Measurements from ENCODE around the gene RTN1.
A peak's percentile ranks its signal among the peaks of the same experiment; 100 is the strongest.

RTN1 gene, protein sequence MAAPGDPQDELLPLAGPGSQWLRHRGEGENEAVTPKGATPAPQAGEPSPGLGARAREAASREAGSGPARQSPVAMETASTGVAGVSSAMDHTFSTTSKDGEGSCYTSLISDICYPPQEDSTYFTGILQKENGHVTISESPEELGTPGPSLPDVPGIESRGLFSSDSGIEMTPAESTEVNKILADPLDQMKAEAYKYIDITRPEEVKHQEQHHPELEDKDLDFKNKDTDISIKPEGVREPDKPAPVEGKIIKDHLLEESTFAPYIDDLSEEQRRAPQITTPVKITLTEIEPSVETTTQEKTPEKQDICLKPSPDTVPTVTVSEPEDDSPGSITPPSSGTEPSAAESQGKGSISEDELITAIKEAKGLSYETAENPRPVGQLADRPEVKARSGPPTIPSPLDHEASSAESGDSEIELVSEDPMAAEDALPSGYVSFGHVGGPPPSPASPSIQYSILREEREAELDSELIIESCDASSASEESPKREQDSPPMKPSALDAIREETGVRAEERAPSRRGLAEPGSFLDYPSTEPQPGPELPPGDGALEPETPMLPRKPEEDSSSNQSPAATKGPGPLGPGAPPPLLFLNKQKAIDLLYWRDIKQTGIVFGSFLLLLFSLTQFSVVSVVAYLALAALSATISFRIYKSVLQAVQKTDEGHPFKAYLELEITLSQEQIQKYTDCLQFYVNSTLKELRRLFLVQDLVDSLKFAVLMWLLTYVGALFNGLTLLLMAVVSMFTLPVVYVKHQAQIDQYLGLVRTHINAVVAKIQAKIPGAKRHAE

DNA sequence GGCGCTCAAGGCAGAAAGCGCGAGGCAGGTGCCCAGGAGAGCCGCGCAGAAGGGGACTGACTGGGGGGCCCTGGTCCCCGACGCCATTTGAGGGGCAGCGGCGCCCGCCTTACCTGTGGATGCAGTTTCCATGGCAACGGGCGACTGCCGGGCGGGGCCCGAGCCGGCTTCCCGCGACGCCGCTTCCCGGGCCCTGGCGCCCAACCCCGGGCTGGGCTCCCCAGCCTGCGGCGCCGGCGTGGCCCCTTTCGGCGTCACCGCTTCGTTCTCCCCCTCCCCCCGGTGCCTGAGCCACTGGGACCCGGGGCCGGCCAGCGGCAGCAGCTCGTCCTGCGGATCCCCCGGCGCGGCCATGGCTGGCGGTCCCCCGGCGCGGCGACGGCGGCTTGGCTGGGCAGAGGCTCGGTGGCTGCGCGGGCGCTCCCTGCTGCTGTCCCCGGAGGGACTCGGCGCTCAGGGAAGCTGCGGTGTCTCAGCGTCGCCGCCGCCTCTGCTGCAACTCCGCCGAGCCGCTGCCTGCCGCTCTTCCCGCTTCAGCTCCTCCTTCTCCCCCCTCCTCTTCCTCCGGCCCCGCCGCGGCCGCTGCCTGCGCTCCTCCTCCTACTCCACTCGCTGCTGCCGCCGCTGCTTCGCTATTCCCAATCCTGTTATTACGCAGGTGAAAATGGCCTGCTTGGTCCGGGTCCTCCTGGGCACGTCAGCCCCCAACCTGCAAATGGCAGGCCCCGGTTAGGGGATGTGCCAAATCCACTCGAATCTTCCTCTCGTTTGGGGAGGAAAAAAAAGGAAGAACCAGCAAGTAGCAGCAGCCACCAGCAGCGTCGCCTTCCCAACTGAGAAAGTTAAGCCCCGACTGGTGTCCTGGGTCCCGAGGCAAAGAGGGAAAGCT, at the start of gene RTN1:
Gene RTN1, minus strand, starts transcription at position 500 of the 889 bp plus-strand sequence. Its CDS starts 146 bp downstream, at position 354.
- Histone ChIP-seq H3K4me3 (peak within 1 kb of the TSS; percentile 42 to 58 (median 47)), H3K27ac (peak within 1 kb of the TSS in 14 of 21 experiments; percentile 8 to 72 (median 45))

DNA sequence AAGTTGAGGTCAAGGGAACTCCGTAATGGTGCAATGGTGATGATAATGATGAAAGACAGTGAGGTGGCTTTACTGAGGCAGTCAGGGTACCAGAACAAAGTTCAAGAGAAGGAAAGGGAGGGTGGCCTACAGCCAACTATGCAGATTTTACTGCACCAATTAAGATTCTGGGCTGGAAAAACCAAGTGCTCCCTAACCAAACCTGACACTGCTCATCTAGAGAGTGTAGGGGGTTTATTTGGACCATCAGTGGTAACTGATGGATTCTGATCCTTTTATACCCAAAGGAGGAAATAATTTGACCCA, 49.8 kb upstream of the RTN1 start:
- Histone ChIP-seq H3K27ac (no peak overlapping the region), H3K4me3 (no peak overlapping the region)

DNA sequence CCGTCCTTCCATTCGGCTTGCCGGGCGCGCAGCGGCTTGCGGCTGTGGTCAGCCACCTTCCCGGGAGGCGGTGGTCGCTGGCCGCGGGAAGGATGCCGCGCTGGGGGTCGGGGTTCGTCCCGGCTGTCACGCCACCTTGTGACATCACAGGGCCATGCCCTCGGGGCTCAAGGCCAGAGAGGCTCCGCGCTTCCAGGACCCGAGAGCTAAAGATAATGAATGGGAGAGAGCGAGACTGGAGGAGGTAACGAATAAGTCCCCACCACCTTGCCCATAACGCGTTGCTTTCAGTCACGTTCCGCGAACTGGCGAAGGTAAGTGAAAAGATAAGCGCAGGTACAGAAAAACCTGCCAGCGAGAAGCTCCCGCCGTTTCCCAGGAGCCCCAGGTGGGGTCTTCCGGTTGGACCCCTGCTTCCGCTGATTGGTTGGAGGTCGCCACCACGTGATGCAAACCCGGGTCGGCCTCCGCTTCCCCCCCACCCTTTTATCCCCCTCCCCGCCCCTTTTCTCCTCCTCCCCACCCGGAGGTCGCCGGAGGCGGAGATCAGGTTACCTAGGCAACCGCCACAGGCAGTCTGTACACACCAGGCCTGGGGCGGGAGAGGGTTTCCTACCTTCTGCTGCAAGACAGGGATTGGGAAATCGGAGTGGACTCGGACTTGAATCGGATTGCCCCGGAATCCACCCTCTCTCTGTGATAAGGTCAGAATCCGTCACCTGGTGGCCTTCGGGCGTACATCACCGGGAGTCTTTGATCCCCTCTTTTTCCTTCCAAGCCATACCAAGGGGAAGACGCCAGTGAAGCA, 49.2 kb upstream of the RTN1 start, which contains the start of gene LRRC9:
Gene LRRC9, plus strand, starts transcription at position 575 of the 808 bp plus-strand sequence.
- Histone ChIP-seq H3K4me3 (peak within 1 kb of the TSS in 6 of 7 experiments; percentile 1 to 27 (median 19)), H3K27ac (no peak within 1 kb of the TSS)

DNA sequence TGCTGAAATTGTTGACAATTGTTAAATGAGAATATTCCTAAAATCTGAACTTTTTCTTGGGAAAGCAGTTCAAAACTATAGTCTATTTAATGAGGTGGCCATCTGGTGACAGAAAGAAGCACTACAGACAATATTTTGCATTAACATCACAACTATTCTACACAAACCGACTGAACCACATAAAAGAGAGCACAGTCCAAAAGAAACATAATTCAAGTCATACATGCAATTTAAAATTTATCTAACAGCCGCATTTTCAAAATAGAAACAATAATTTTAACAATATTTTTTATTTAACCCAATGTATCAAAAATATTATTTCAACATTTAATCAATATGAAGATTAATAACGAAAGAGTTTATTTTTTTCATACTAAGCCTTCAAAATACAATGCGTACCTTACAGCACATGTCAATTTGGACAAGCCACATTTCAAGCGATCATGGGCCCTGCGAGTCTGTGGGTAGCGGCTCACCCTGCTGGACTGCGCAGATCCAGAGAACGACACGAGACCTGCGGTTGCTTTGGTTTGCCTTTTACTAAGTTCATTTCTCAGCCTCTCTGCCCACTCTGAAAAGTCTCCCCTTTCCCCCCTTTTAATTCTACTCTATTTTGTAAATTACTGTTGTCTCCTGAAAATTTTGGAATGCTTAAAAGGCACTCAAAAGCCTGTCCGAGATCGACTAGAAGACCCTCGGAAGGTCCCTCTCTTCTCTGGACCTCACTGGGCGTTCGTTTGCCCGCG, 48.4 kb upstream of the RTN1 start:
- no peak overlapping the region for H3K27ac ChIP-seq
- peak overlapping the region in 6 of 7 experiments; percentile 1 to 27 (median 19) for H3K4me3 ChIP-seq

DNA sequence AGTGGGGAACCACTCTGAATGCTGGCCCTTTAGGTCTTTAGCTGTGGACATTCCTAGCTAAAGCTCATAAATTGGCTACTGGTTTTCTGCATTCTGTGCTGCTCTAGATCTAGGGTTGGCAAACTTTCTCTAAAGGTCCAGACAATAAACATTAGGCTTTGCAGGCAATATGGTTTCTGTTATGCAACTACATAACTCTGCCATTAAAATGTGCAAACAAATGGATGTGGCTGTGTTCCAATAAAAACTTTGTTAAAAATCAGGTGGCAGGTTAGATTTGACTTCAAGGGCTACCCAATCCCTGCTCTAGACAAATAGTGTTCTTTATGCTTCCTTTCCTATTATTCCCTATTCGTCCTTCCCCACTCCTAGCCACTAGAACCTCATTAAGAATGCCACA, 42.6 kb upstream of the RTN1 start:
- no peak overlapping the region for H3K4me3 ChIP-seq
- no peak overlapping the region for H3K27ac ChIP-seq

DNA sequence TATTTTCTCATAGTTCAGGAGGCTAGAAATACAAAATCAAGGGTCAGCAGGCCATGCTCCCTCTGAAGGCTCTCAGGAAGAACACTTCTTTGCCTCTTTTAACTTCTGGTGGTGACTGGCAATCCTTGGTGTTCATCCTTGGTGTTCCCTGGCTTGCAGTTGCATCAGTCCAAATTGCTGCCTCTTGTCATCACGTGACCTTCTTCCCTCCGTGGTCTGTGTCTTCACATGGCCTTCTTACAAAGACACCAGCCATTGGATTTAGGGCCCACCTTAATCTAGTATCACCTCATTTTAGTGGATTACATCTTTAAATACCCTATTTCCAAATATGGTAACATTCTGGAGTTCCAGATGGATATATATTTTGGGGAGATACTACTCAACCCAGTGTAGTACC, 41.9 kb upstream of the RTN1 start:
- H3K27ac ChIP-seq = no peak overlapping the region

DNA sequence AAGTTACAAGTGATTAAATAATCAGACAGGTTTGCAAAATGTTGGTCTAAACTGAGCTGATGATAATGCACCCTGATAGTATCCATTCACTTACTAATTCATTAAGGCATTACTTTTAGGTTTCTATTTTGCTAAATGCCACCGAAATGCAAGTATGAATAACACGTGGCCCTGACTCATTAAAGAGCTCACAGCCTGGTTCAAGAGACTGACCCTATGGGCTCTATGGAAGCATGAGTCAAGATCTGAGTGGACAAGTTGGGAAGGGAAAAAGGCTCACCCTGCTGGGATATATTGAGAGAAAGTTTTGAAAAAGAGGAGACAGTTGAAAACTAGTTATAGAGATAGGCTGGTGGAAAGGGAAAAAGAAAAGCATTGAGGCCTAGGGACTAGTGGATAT, 34.6 kb upstream of the RTN1 start:
- Histone ChIP-seq H3K27ac (no peak overlapping the region), H3K4me3 (no peak overlapping the region)

More for the DNA sequence above, 41.9 kb upstream of the RTN1 start:
- H3K4me3 ChIP-seq = no peak overlapping the region

DNA sequence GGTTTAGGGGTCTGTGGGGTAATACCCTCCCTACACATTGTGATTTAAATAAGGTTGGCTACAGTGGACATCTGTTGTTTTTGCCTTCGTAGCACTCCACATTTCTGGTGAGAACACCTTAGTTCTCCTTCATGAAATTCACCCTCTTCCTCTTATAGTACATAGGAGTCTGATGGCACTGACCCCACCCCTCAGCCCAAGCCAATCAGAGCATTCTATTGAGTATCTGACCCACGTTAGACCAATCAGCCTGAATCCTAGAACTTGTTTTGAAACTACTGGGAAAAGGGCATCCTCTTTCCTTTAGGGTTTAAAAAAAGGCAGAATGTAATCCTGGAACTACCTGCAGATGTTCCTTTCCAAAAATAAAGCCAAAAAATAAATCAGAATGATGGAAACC, 33.6 kb upstream of the RTN1 start:
- H3K4me3 ChIP-seq = no peak overlapping the region
- H3K27ac ChIP-seq = no peak overlapping the region

DNA sequence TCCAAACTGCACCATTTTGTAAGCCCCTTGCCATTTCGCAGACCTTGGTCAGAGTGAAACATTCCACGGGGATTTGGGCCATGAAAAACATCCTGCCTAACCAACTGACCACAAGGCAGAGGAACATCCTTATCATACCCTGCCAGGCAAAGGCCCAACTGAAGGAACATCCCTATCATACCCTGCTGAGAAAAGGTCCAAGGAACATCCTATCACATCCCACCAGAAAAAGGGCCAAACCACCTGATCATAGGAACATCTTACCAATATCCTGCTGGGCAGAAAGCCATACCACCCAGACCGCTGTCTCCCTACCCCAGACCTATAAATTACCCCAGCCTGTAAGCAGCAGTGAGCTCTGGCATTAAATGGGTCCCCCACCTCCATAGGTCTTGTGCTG, 30.0 kb upstream of the RTN1 start:
- Histone ChIP-seq H3K4me3 (no peak overlapping the region), H3K27ac (no peak overlapping the region)

DNA sequence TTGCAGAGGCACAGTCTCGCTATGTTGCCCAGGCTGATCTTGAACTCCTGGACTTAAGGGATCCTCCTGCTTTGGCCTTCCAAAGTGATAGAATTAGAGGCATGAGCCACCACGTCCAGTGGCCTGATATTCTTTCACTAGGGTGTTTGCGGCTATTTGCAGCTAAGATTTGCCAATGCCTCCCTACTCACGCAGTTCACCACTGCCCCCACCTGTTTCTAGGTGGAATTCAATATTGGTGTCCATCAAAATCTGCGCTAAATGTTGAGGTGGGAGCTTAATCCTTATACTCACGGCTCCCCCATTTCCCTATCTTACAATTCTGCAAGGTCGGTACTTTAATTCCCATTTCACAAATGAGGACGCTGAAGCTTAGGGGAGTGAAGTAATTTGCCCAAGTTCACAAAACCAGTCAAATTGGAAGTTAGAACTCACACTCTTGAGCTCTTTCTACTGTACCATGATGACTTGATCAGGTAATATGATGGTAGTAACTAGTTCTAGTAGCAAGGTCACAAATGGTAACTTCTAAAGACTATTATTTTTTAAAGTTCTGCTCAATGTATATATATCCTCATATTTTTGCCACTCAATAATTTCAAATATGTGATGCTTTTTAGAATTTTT, 27.3 kb upstream of the RTN1 start:
- no peak overlapping the region for H3K4me3 ChIP-seq
- no peak overlapping the region for H3K27ac ChIP-seq

DNA sequence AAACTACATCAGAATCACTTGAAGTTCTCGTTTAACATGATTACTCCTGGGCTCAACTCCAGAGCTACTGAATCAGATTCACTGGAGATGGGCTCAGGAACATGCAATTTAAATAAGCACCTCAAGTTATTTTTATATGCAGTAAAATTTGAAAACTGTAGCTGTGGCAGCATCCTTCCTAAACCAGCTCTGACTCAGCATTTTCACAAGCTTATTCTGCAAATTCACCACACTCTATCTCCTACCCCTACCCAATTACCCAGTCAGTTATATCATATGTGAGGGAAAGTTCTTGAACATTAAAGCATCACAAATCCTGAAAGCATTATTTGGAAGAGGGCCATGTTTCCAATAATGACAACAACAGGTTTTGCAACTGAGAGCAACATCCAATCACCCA, 25.1 kb upstream of the RTN1 start:
- Histone ChIP-seq H3K4me3 (no peak overlapping the region), H3K27ac (no peak overlapping the region)

DNA sequence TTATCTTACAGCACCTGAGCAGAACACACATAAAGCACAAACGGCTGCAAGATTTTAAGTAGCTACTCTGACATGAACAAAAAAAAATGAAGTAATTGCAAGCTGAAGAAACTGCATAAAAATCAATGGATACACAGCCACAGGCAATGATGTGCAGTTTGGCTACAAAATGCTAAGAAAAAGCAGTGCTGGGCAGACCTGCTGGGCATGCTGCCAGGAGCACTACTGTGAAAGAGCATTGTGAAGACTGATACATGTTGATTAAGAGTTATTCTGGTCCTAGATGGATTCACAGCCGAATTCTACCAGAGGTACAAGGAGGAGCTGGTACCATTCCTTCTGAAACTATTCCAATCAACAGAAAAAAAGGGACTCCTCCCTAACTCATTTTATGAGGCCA, 20.1 kb upstream of the RTN1 start:
- no peak overlapping the region for H3K27ac ChIP-seq
- H3K4me3 ChIP-seq = no peak overlapping the region

DNA sequence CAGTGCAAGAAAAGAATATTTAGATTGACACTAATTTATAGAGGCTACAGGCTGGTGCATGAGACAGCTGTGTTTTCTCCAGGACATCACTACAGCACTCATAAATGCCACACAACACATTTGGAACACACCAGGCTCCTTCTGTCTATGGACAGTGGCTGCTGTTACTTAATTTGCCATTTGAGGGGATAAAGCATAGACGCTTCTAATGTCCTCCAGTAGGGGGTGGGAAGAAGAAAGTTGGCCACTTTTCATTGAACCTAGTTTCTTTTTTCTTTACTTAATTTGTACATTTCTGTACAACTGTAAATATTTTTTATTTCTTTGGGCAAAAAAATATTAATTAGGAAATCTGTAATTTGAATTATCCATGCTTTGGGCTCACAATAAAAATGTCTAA, 12.4 kb upstream of the RTN1 start:
- Histone ChIP-seq H3K4me3 (no peak overlapping the region), H3K27ac (no peak overlapping the region)

DNA sequence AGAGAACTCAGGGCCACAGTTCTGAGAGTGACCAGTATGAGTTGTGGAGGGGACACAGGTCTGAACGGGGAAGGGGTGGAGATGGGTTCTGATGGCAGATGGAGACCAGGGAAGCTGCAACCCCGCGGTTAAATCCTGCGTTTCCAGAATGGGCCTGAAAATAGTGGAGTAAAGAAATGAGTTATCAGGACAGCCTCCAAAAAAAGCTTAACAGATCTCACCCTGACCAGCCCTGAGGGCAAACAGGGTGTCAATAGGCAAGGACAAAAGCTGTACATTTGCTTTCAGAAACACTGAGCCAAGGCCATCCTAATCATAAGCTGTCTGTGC, 555 bp upstream of the RTN1 start:
- Histone ChIP-seq H3K27ac (peak overlapping the region in 2 of 21 experiments; percentile 67 to 72), H3K4me3 (peak overlapping the region in 5 of 7 experiments; percentile 43 to 58 (median 47))

DNA sequence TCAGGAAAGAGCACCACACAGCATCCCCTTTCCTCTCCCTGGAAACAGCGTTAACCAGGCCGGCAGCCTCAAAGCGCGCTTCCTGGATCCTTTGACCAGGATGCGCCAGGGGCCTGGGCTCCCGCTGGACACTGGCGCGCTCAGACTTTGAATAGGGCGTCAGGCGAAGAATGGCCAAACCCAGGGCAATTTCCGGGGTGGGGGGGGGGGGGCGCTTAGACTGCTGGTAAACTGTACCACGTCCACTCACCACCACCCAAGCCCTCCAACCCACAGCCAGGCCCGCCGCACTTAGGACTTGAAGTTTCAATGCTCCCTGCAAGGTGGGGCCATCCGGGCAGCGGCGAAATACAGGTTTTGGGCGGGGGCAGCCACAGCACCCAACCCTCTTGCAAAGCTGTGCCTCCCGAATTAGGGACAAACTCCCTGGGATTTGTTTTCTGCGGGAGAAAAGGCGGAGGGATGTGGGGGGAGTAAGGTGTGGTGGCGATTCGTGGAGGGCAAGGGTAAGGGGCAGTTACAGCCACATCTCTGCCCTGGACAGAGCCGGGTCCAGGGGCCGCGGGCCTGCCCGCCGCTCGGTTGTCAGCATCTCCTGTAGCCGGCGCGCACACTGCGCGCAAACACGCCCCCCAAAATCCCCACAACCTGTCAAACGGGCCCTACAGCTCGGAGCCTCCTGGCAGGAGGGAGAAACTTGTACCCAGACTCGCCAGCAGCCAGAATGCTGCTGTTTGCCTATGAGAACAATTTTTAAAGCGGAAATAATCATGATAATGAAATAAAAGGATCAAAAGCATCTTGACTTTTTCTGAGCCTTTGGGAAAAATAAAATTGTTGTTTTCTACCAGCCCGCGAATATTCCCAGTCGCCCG, 958 bp downstream of the RTN1 start:
- H3K27ac ChIP-seq = peak overlapping the region in 6 of 21 experiments; percentile 15 to 72 (median 58)
- H3K4me3 ChIP-seq = peak overlapping the region; percentile 42 to 58 (median 47)

DNA sequence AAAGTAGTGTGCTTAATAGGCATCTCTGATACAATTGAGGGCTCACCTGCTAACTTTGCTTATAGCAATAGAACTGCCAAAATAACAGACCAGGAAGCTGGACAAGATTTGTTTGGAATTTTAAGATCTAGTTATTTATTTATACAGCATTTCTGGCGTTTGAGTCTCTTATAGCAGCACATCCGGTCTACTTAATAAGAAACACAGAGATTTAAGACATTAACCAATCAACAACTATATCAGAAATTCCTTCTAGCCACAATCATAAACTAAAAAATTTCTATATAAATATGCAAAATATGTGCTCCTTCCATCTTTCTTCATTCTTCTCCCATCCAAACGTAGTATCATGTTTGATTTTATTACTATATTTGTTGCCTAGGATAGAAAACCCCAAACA, 2.6 kb downstream of the RTN1 start:
- no peak overlapping the region for H3K4me3 ChIP-seq
- H3K27ac ChIP-seq = no peak overlapping the region

DNA sequence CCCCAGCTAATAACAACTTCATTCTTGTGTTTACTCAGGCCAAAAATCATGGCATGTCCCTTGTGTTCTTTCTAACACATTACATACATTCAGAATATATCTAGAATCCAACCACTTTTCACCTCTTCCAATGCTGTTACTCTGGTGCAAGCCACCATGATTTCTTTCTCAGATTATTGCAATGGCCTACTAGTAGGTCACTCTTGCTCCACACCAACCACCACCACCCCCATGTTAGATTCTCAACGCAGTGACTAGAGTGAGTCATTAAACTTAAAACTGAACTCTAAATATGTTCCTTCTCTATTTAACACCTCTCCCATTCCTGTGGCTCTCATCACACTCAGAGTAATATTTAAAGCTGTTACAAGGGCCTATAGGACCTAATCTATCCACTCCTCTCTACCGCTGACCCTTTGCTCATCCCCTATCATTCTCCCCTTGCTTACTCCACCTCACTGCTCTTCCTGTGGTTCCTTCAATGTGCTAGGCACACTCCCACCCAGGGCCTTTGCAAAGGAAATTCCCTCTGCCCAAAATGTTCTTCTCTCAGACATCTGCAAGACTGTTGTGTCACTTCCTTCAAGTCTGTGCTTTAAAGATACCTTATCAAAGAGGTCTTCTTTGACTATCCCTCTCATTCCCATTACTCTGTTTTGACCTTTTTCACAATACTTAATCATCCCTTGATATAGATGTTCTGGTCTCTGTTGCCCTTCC, 6.6 kb downstream of the RTN1 start:
- H3K4me3 ChIP-seq = no peak overlapping the region
- no peak overlapping the region for H3K27ac ChIP-seq

Measured in skin epidermis (tissue), 12 donors.